ENCODE measurements around the gene KLHL30.

- TF ChIP-seq GATA2 (IDR thresholded peaks at IDR 0.05; ENCODE audit: low read depth, low read length) (no peak), GATA3 (IDR thresholded peaks at IDR 0.05; ENCODE audit: low read depth, low read length) (no peak)
Observed at GRCh38 chr2:238187618-238188548, 49.4 kb downstream of the KLHL30 start.

All from SH-SY5Y (cell line).